Measurements from ENCODE around the gene DBI. TPM values are rescaled to one million over a fixed set of nuclear protein-coding genes. Genes with fewer than 3 reads are reported as not detected.
"Not testable (repeated sequence)": the region's sequence is repeated elsewhere in the genome, so short reads cannot be mapped to it uniquely, and the experiment has no call there.

DBI gene
- total and polyA plus RNA-seq, 7 donors = 50.6 to 264 (median 88.7) TPM

DNA sequence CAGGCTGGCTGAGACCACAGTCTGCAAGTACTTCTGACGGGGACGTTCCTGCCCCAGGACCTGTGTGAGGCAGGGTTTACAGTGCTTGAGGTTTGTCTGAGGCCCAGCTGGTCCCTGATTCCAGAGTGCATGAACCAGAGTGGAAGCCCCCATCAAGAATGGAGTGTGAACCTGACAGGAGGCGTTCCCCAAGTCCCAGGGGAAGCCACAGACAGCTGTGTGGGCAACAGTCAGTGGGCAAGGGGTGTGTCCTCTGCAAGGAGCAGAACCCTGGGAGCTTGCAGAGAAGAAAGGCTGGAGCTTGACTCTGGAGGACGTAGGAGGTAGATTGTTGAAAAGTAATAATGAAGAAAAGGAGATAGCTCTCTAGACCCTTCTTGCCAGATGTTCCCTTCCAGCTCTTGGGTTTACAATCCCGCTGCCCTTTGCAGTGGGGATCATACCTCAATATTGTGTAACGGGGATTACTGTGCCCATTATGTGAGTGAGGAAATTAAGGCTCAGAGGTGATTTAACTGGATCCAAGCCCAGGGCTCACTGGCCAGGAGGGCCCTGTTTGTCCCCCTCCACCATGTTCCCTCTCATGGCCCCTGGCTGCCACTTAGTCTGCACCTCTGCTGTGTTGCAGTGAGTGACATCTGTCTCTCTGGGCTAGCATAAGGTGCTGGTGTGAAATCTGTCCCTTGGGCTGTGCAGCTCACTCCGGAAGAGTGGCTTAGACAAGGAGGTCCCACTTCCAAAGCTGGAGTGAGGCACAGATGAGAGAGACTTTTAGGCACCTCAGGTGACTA lies 6.2 kb downstream of the DBI start:
- no peak overlapping the region for H3K27ac ChIP-seq
- ATAC-seq = no peak
- DNase-seq = no peak
- H3K9me3 ChIP-seq = peaks cover 4% of the 10 kb centered on the region
- H3K4me1 ChIP-seq = peaks cover 14% of the 10 kb centered on the region
- H3K27me3 ChIP-seq (ENCODE audit: insufficient read depth in 3 of 3, low read length in 2 of 3) = no peaks in the 10 kb centered on the region
- TF ChIP-seq, protein P1, sequence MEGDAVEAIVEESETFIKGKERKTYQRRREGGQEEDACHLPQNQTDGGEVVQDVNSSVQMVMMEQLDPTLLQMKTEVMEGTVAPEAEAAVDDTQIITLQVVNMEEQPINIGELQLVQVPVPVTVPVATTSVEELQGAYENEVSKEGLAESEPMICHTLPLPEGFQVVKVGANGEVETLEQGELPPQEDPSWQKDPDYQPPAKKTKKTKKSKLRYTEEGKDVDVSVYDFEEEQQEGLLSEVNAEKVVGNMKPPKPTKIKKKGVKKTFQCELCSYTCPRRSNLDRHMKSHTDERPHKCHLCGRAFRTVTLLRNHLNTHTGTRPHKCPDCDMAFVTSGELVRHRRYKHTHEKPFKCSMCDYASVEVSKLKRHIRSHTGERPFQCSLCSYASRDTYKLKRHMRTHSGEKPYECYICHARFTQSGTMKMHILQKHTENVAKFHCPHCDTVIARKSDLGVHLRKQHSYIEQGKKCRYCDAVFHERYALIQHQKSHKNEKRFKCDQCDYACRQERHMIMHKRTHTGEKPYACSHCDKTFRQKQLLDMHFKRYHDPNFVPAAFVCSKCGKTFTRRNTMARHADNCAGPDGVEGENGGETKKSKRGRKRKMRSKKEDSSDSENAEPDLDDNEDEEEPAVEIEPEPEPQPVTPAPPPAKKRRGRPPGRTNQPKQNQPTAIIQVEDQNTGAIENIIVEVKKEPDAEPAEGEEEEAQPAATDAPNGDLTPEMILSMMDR (IDR thresholded peaks at IDR 0.05) = no peak
- WGBS, 3 donors = 85 to 94% (median 92%) methylated on average over 7 of the region's 7 CpGs
- H3K4me3 ChIP-seq = no peak overlapping the region
- H3K36me3 ChIP-seq (ENCODE audit: insufficient read depth in 1 of 2, low read depth in 1 of 2) = peaks cover 13 to 60% of the 10 kb centered on the region in 2 donors
- intact Hi-C loops (cut with DNase I) = no loop called here

DNA sequence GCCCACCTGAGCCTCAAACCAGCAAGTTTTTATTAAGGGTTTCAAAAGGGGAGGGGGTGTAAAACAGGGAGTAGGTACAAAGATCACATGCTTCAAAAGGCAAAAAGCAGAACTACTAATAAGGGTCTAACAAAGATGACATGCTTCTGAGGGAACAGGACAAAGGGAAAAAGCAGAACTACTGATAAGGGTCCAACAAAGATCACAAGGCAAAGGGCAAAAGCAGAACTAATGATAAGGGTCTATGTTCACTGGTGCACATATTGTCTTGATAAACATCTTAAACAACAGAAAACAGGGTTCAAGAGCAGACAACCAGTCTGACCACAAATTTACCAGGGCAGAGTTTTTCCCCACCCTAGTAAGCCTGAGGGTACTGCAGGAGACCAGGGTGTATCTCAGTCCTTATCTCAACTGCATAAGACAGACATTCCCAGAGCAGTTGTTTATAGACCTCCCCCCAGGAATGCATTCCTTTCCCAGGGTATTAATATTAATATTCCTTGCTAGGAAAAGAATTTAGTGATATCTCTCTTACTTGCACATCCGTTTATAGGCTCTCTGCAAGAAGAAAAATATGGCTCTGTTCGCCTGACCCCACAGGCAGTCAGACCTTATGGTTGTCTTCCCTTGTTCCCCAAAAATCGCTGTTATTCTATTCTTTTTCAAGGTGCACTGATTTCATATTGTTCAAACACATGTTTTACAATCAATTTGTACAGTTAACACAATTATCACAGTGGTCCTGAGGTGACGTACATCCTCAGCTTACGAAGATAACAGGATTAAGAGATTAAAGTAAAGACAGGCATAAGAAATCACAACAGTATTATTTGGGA lies 7.3 kb downstream of the DBI start:
- H3K9me3 ChIP-seq; H3K4me3 ChIP-seq; H3K27ac ChIP-seq; H3K27me3 ChIP-seq (ENCODE audit: insufficient read depth in 3 of 3, low read length in 2 of 3); intact Hi-C loops (cut with DNase I); ATAC-seq; DNase-seq: not testable (repeated sequence)
- Histone ChIP-seq H3K36me3 (ENCODE audit: insufficient read depth in 1 of 2, low read depth in 1 of 2) (peaks cover 10 to 51% of the 10 kb centered on the region in 2 donors), H3K4me1 (peaks cover 13% of the 10 kb centered on the region)
- 97 to 99% (median 97%) methylated on average over 5 of the region's 5 CpGs for WGBS, 3 donors

DNA sequence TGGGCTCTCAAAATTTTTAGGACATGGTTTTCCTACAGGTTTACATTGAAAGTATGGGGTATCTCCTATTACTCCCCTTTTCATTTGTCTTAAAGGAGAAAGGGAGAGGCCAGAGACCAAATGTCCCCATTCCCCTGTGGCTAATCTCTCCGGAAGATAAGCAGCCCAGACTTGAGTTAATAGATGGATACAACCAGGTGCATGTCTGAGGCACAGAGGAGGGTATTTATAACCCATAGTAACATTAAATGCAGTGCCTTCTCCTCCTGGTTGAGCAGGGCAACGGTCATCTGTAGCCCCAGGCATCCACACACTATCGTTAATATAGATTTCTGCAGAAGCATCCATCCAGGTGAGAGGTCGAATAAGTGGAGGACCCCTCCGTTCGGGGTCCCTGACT lies 9.6 kb downstream of the DBI start:
- H3K27me3 ChIP-seq (ENCODE audit: insufficient read depth in 3 of 3, low read length in 2 of 3); ATAC-seq; H3K4me3 ChIP-seq; H3K9me3 ChIP-seq; DNase-seq; intact Hi-C loops (cut with DNase I); H3K27ac ChIP-seq; H3K4me1 ChIP-seq: not testable (repeated sequence)
- WGBS, 3 donors = 77 to 87% (median 82%) methylated on average over 6 of the region's 6 CpGs
- H3K36me3 ChIP-seq (ENCODE audit: insufficient read depth in 1 of 2, low read depth in 1 of 2) = peaks cover 5 to 34% of the 10 kb centered on the region in 2 donors

DNA sequence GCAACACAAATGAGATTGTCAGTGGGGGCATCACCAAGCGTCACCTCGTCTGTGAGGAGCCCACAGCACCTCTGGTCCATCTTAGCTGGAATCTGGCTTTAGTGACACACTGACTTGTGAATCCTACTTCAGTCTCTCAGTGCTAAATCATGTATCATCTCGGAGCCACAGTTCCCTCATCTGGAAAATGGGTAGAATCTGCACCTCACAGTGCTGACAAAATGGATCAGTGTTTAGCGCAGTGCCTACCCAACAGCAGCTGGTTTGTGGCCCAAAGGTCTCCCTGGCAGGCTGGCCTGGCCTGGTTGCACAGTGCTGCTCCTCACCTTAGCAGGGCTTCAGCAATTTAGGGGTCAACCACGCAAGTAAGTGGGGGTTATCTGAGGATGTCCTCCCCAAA lies 10.0 kb downstream of the DBI start:
- H3K27ac ChIP-seq = no peak overlapping the region
- no peak for ATAC-seq
- 91 to 93% (median 93%) methylated on average over 5 of the region's 5 CpGs for WGBS, 3 donors
- intact Hi-C loops (cut with DNase I) = no loop called here
- no peak overlapping the region for H3K4me3 ChIP-seq
- no peak for DNase-seq
- peaks cover 5 to 30% of the 10 kb centered on the region in 2 donors for H3K36me3 ChIP-seq (ENCODE audit: insufficient read depth in 1 of 2, low read depth in 1 of 2)
- H3K4me1 ChIP-seq = no peaks in the 10 kb centered on the region
- peaks cover 4% of the 10 kb centered on the region for H3K9me3 ChIP-seq
- TF ChIP-seq, protein P1 (IDR thresholded peaks at IDR 0.05) = no peak
- H3K27me3 ChIP-seq (ENCODE audit: insufficient read depth in 3 of 3, low read length in 2 of 3) = no peaks in the 10 kb centered on the region

DNA sequence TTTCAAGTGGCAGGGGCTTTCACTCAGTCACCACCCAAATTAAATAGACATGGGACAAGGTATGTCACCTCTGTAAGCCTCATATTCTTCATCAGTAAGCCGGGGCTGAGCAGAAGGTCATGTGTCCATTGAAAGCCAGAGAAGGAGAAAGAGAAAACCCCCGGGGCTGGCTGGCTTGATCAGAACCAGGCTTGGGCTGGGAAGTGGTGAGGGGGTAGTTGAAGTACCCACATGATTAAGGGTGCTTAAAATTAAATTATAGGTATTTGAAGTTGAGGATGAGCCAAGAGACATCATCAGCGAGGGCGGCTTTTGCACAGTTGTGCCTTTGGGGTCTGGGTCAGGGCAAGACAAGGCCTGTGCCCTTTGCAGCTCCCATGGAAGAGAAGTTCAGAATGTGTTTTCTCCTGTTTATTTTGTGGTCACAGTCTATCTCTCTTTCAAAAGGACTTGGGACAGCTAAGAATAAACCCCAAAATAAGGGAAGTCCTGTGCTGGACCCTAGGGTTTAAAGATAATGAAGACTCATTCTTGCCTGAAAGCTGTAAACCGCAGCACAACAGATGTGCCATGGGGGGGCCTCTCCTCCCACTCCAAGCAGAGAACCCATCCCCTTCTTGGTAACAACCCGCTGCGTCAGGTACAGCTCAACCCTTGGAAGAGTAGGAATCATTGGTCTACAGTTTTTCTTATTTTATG lies 10.7 kb downstream of the DBI start:
- ATAC-seq = no peak
- intact Hi-C loops (cut with DNase I) = no loop called here

More for the DNA sequence above, 10.7 kb downstream of the DBI start:
- TF ChIP-seq, protein P1 (IDR thresholded peaks at IDR 0.05) = no peak
- no peak for DNase-seq
- H3K9me3 ChIP-seq = peaks cover 4% of the 10 kb centered on the region
- no peak overlapping the region for H3K4me3 ChIP-seq
- no peaks in the 10 kb centered on the region for H3K4me1 ChIP-seq
- H3K27ac ChIP-seq = no peak overlapping the region
- no peaks in the 10 kb centered on the region for H3K27me3 ChIP-seq (ENCODE audit: insufficient read depth in 3 of 3, low read length in 2 of 3)
- WGBS, 3 donors = 55 to 71% (median 57%) methylated on average over 7 of the region's 7 CpGs
- peaks cover 5 to 24% of the 10 kb centered on the region in 2 donors for H3K36me3 ChIP-seq (ENCODE audit: insufficient read depth in 1 of 2, low read depth in 1 of 2)
